Measurements from ENCODE around the gene ELAVL3. TPM values are rescaled to one million over a fixed set of nuclear protein-coding genes. Genes with fewer than 3 reads are reported as not detected.
A peak's percentile ranks its signal among the peaks of the same experiment; 100 is the strongest.
"Not testable (repeated sequence)": the region's sequence is repeated elsewhere in the genome, so short reads cannot be mapped to it uniquely, and the experiment has no call there.

The ELAVL3 gene
- total RNA-seq, 1 donor = not detected

- H3K4me3 ChIP-seq (ENCODE audit: low read depth, low read length) = no peak overlapping the region
- no peak for TF ChIP-seq CTCF (IDR thresholded peaks at IDR 0.05; ENCODE audit: insufficient read depth, low read depth, low read length)
- no peak for DNase-seq (ENCODE audit: low read depth)
Measured at GRCh38 chr19:11458236-11458900, 22.5 kb downstream of the ELAVL3 start.

- TF ChIP-seq CTCF (IDR thresholded peaks at IDR 0.05; ENCODE audit: insufficient read depth, low read depth, low read length) = no peak
- no peak overlapping the region for H3K4me3 ChIP-seq (ENCODE audit: low read depth, low read length)
- DNase-seq (ENCODE audit: low read depth) = no peak
Measured at GRCh38 chr19:11457831-11458230, 23.0 kb downstream of the ELAVL3 start.

GRCh38 chr19:11457115-11457514, 23.7 kb downstream of the ELAVL3 start:
- TF ChIP-seq CTCF (IDR thresholded peaks at IDR 0.05; ENCODE audit: insufficient read depth, low read depth, low read length) = no peak
- no peak for DNase-seq (ENCODE audit: low read depth)
- no peak overlapping the region for H3K4me3 ChIP-seq (ENCODE audit: low read depth, low read length)

GRCh38 chr19:11456659-11457058, 24.2 kb downstream of the ELAVL3 start:
- no peak overlapping the region for H3K4me3 ChIP-seq (ENCODE audit: low read depth, low read length)
- DNase-seq (ENCODE audit: low read depth) = no peak
- TF ChIP-seq CTCF (IDR thresholded peaks at IDR 0.05; ENCODE audit: insufficient read depth, low read depth, low read length) = no peak

GRCh38 chr19:11455233-11455554, 25.7 kb downstream of the ELAVL3 start:
- not testable (repeated sequence) for H3K4me3 ChIP-seq (ENCODE audit: low read depth, low read length); DNase-seq (ENCODE audit: low read depth)

- no peak overlapping the region for H3K4me3 ChIP-seq (ENCODE audit: low read depth, low read length)
- TF ChIP-seq CTCF (IDR thresholded peaks at IDR 0.05; ENCODE audit: insufficient read depth, low read depth, low read length) = peak; percentile 47
- no peak for DNase-seq (ENCODE audit: low read depth)
Measured at GRCh38 chr19:11453468-11454341, 27.1 kb downstream of the ELAVL3 start.

- H3K4me3 ChIP-seq (ENCODE audit: low read depth, low read length) = no peak overlapping the region
- no peak for DNase-seq (ENCODE audit: low read depth)
- TF ChIP-seq CTCF (IDR thresholded peaks at IDR 0.05; ENCODE audit: insufficient read depth, low read depth, low read length) = peak; percentile 19
Measured at GRCh38 chr19:11452620-11453310, 28.1 kb downstream of the ELAVL3 start.
